MM.1S (cell line): ENCODE measurements around the gene ELANE.

Experiments
- DNase-seq: peaks from one replicate; pipeline ENCODE4 v3.0.0-alpha.2; 2015
- H2AFZ ChIP-seq: fragments of 300-600 bp; sonication (generic); 2 replicates; pipeline ENCODE4 v1.6.0; 2016; ENCODE audit warnings: antibody characterized with exemption, low read length
- H3F3A ChIP-seq: fragments of 300-600 bp; sonication (generic); 2 replicates; pipeline ENCODE4 v1.6.1; 2016; ENCODE audit warnings: mild to moderate bottlenecking, antibody characterized with exemption, low read length, moderate library complexity, mixed read lengths; ENCODE audit not compliant: insufficient read depth
- H3K27ac ChIP-seq: fragments of 300-600 bp; sonication (generic); 2 replicates; pipeline ENCODE4 v1.5.1; 2016; ENCODE audit warnings: mild to moderate bottlenecking, low read length
- H3K27me3 ChIP-seq: fragments of 300-600 bp; sonication (generic); replicated peaks from 2 replicates; pipeline ENCODE4 v1.6.0; 2016; ENCODE audit warnings: low read length; ENCODE audit not compliant: insufficient read depth
- H3K36me3 ChIP-seq: fragments of 300-600 bp; sonication (generic); replicated peaks from 2 replicates; pipeline ENCODE4 v1.6.1; 2016; ENCODE audit warnings: mild to moderate bottlenecking, low read length, mixed read lengths; ENCODE audit not compliant: insufficient read depth
- H3K4me1 ChIP-seq: fragments of 300-600 bp; sonication (generic); 2 replicates; pipeline ENCODE4 v1.6.1; 2016; ENCODE audit warnings: low read length, mixed read lengths
- H3K4me2 ChIP-seq: fragments of 300-600 bp; sonication (generic); 2 replicates; pipeline ENCODE4 v1.6.0; 2016; ENCODE audit warnings: low read depth, low read length
- H3K4me3 ChIP-seq: fragments of 300-600 bp; sonication (generic); 2 replicates; pipeline ENCODE4 v1.5.1; 2016; ENCODE audit warnings: low read length, mixed read lengths
- H3K79me2 ChIP-seq: fragments of 300-600 bp; sonication (generic); 2 replicates; pipeline ENCODE4 v1.6.1; 2016; ENCODE audit warnings: mixed run types, low read length, mixed read lengths
- H3K9ac ChIP-seq: fragments of 300-600 bp; sonication (generic); 2 replicates; pipeline ENCODE4 v1.6.1; 2016; ENCODE audit warnings: low read length, mixed read lengths
- H3K9me2 ChIP-seq: fragments of 300-600 bp; sonication (generic); replicated peaks from 2 replicates; pipeline ENCODE4 v1.6.1; 2016; ENCODE audit warnings: mild to moderate bottlenecking, low read length, mixed read lengths; ENCODE audit not compliant: insufficient read depth
- H3K9me3 ChIP-seq: fragments of 300-600 bp; sonication (generic); replicated peaks from 2 replicates; pipeline ENCODE4 v1.6.1; 2016; ENCODE audit warnings: mild to moderate bottlenecking, low read length, mixed read lengths; ENCODE audit not compliant: insufficient read depth
- H4K20me1 ChIP-seq: fragments of 300-600 bp; sonication (generic); 2 replicates; pipeline ENCODE4 v1.6.1; 2016; ENCODE audit warnings: mild to moderate bottlenecking, low read length, moderate library complexity, mixed read lengths; ENCODE audit not compliant: insufficient read depth
- CTCF ChIP-seq: fragments of 300-600 bp; sonication (generic); IDR thresholded peaks from 2 replicates; pipeline ENCODE4 v1.5.1; 2016; ENCODE audit warnings: antibody characterized with exemption, low read length, mixed read lengths
- EZH2 ChIP-seq: fragments of 300-600 bp; sonication (generic); optimal IDR thresholded peaks from 2 replicates; pipeline ENCODE3; 2017; ENCODE audit warnings: low read depth, mild to moderate bottlenecking, antibody characterized with exemption, low read length, mixed read lengths
- EZH2phosphoT487 ChIP-seq: fragments of 300-600 bp; sonication (generic); IDR thresholded peaks from 2 replicates; pipeline ENCODE4 v1.6.1; 2018; ENCODE audit warnings: antibody characterized with exemption, low read length

Gene ELANE

GRCh38 chr19:852136-853013, at the start of gene ELANE:
ELANE (plus strand) TSS chr19:852303; CDS start chr19:852329, 26 bp downstream.
- Histone ChIP-seq H2AFZ (no peak within 1 kb of the TSS), H3K27me3 (peaks cover 77% of the 10 kb centered on the region), H4K20me1 (no peaks in the 10 kb centered on the region), H3K9ac (no peak within 1 kb of the TSS), H3K4me3 (no peak within 1 kb of the TSS), H3K4me2 (no peak within 1 kb of the TSS), H3K27ac (no peak within 1 kb of the TSS), H3K36me3 (no peaks in the 10 kb centered on the region), H3K4me1 (no peaks in the 10 kb centered on the region), H3K9me3 (no peaks in the 10 kb centered on the region), H3K9me2 (no peaks in the 10 kb centered on the region), H3K79me2 (no peaks in the 10 kb centered on the region), H3F3A (no peaks in the 10 kb centered on the region)
- TF ChIP-seq EZH2 (no peak), EZH2phosphoT487 (no peak), CTCF (no peak)
- no peak for DNase-seq

GRCh38 chr19:802498-803098, 49.5 kb upstream of the ELANE start:
- no peak for DNase-seq
- no peaks in the 10 kb centered on the region for H3K27me3 ChIP-seq
- H3F3A ChIP-seq: no peaks in the 10 kb centered on the region
- H4K20me1 ChIP-seq: peaks cover 75% of the 10 kb centered on the region
- H3K4me1 ChIP-seq: peaks cover 9% of the 10 kb centered on the region
- H3K36me3 ChIP-seq: peaks cover 73% of the 10 kb centered on the region
- H3K4me2 ChIP-seq: no peak overlapping the region
- no peaks in the 10 kb centered on the region for H3K9me2 ChIP-seq
- no peak overlapping the region for H3K4me3 ChIP-seq
- peaks cover 98% of the 10 kb centered on the region for H3K79me2 ChIP-seq
- TF ChIP-seq EZH2phosphoT487 (no peak), EZH2 (no peak), CTCF (no peak)
- H3K9me3 ChIP-seq: no peaks in the 10 kb centered on the region
- H2AFZ ChIP-seq: no peak overlapping the region
- H3K9ac ChIP-seq: no peak overlapping the region
- H3K27ac ChIP-seq: no peak overlapping the region

GRCh38 chr19:803099-803561, 49.0 kb upstream of the ELANE start:
- Histone ChIP-seq H3K9me2 (no peaks in the 10 kb centered on the region), H3K4me1 (peaks cover 9% of the 10 kb centered on the region), H3K9me3 (no peaks in the 10 kb centered on the region), H2AFZ (no peak overlapping the region), H3K4me3 (no peak overlapping the region), H3K27me3 (no peaks in the 10 kb centered on the region), H3K9ac (no peak overlapping the region), H3K79me2 (peaks cover 100% of the 10 kb centered on the region), H3K27ac (no peak overlapping the region), H3K36me3 (peaks cover 78% of the 10 kb centered on the region), H4K20me1 (peaks cover 78% of the 10 kb centered on the region), H3K4me2 (no peak overlapping the region), H3F3A (no peaks in the 10 kb centered on the region)
- DNase-seq: no peak
- TF ChIP-seq CTCF (no peak), EZH2phosphoT487 (no peak), EZH2 (no peak)
